Panc1 (cell line): Measurements from ENCODE around the gene GAL. TPM values are rescaled to one million over a fixed set of nuclear protein-coding genes. Genes with fewer than 3 reads are reported as not detected.

ENCODE experiments used
- ATAC-seq: fragments of 200-7000 bp; cut with Tn5 transposase; 2 replicates; pipeline ENCODE4 v1.9.1; 2020; ENCODE audit warnings: mild to moderate bottlenecking, moderate library complexity
- BruUV-seq: library from RNA; stranded (reverse); fragments of 400-500 nt; replicated peaks from 2 replicates; lab custom pipeline; 2021; lab: Mats Ljungman, UMichigan
- CTCF ChIA-PET: fragments of 300-600 bp; sonication (Branson Sonifier 250); formaldehyde crosslinking; loops from one replicate; lab custom pipeline; 2022; ENCODE audit warnings: antibody characterized with exemption; lab: Charles Lee
- POLR2A ChIA-PET: fragments of 300-600 bp; sonication (Branson Sonifier 250); formaldehyde crosslinking; loops from one replicate; lab custom pipeline; 2022; ENCODE audit warnings: antibody characterized with exemption; lab: Charles Lee
- DNase-seq: peaks from one replicate; pipeline ENCODE4 v3.0.0-alpha.2; 2010; ENCODE audit warnings: low read depth, low spot score
- H3K27ac ChIP-seq: 2 replicates; pipeline ENCODE4 v1.5.1; 2011; ENCODE audit warnings: mild to moderate bottlenecking, low read length, inconsistent platforms
- H3K27me3 ChIP-seq: fragments of 200-500 bp; sonication (Bioruptor generic); 2 replicates; pipeline ENCODE4 v1.6.0; 2014; ENCODE audit warnings: low read length, inconsistent platforms; ENCODE audit not compliant: control insufficient read depth, insufficient read depth
- H3K36me3 ChIP-seq: fragments of 200-500 bp; sonication (Bioruptor generic); 2 replicates; pipeline ENCODE4 v1.5.1; 2014; ENCODE audit warnings: inconsistent platforms, mild to moderate bottlenecking, low read length, moderate library complexity; ENCODE audit not compliant: control insufficient read depth, insufficient read depth
- H3K4me1 ChIP-seq: 2 replicates; pipeline ENCODE4 v1.5.1; 2011; ENCODE audit warnings: inconsistent platforms, mild to moderate bottlenecking, low read length, moderate library complexity; ENCODE audit not compliant: control insufficient read depth, insufficient read depth
- H3K4me3 ChIP-seq, 2 experiments: 2 replicates each; pipeline ENCODE4 v1.5.1; 2011 to 2012; ENCODE audit warnings: low read depth in 2 of 2, low read length in 2 of 2, mild to moderate bottlenecking in 2 of 2, inconsistent platforms in 1 of 2, moderate library complexity in 1 of 2
- H3K9me3 ChIP-seq: fragments of 200-500 bp; sonication (Bioruptor generic); 2 replicates; pipeline ENCODE4 v1.5.1; 2014; ENCODE audit warnings: low read depth, mild to moderate bottlenecking, inconsistent platforms, low read length, moderate library complexity; ENCODE audit not compliant: control insufficient read depth, insufficient read depth
- CTCF ChIP-seq: fragments of 450-650 bp; IDR thresholded peaks from 2 replicates; pipeline ENCODE4 v1.5.1; 2017; ENCODE audit warnings: mild to moderate bottlenecking
- POLR2AphosphoS5 ChIP-seq: IDR thresholded peaks from 2 replicates; pipeline ENCODE4 v1.6.1; 2012; ENCODE audit warnings: mild to moderate bottlenecking, low read depth, low read length, moderate library complexity
- REST ChIP-seq, 2 experiments: IDR thresholded peaks; 2 replicates each; pipeline ENCODE4 v1.6.1; 2011 to 2012; ENCODE audit warnings: low read depth in 2 of 2, control low read depth in 1 of 2, low read length in 1 of 2, mild to moderate bottlenecking in 1 of 2, moderate library complexity in 1 of 2; ENCODE audit not compliant: insufficient read depth in 1 of 2
- SIN3A ChIP-seq: IDR thresholded peaks from 2 replicates; pipeline ENCODE4 v1.6.1; 2012; ENCODE audit warnings: low read depth, mild to moderate bottlenecking, low read length, moderate library complexity, borderline replicate concordance; ENCODE audit not compliant: insufficient read depth
- TCF7L2 ChIP-seq: IDR thresholded peaks from 2 replicates; pipeline ENCODE4 v1.6.1; 2011; ENCODE audit warnings: mild to moderate bottlenecking, low read depth, low read length, inconsistent platforms
- in situ Hi-C: cut with HindIII; loops from 2 replicates; pipeline ENCODE4 v1.10.0; 2016; ENCODE audit warnings: low sequenced_read_pairs, low pct_unique_long_range_greater_than_20kb
- intact Hi-C: fragments of 100-400 bp; cut with micrococcal nuclease; formaldehyde crosslinking; loops from one replicate; pipeline ENCODE4 v1.10.0; 2022; ENCODE audit not compliant: unreplicated experiment
- total RNA-seq: library from RNA; stranded (reverse); gene quantifications from one replicate; pipeline ENCODE4 v1.2.1, GENCODE V29; 2021; ENCODE audit not compliant: unreplicated experiment

GAL gene
- total RNA-seq, 1 experiment from 2014 or later = 16.5 TPM

- POLR2A ChIA-PET = no interaction called here
- intact Hi-C loops (no loop called here), in situ Hi-C loops (no loop called here)
- CTCF ChIA-PET = no interaction called here
- TF ChIP-seq TCF7L2 = no peak
- no peak for TF ChIP-seq REST (IDR thresholded peaks at IDR 0.05; ENCODE audit: insufficient read depth in 1 of 2, low read depth in 2 of 2, low read length in 1 of 2)
- TF ChIP-seq CTCF = no peak
- no peak for TF ChIP-seq SIN3A
- BruUV-seq = no TSS peak
- H3K4me3 ChIP-seq = no peak overlapping the region
- H3K36me3 ChIP-seq = no peaks in the 10 kb centered on the region
- peaks cover 3% of the 10 kb centered on the region; the same call in 1 of the 2 replicates for H3K27me3 ChIP-seq
- ATAC-seq (peak; percentile 66), DNase-seq (no peak)
- no peaks in the 10 kb centered on the region for H3K9me3 ChIP-seq
- no peaks in the 10 kb centered on the region for H3K4me1 ChIP-seq
- H3K27ac ChIP-seq = no peak overlapping the region
Measured at GRCh38 chr11:68704887-68705286, 20.5 kb downstream of the GAL start.

- intact Hi-C loops = no loop called here
- TF ChIP-seq CTCF (no peak), SIN3A (no peak), TCF7L2 (no peak), POLR2AphosphoS5 (no peak), REST (IDR thresholded peaks at IDR 0.05; ENCODE audit: insufficient read depth in 1 of 2, low read depth in 2 of 2, low read length in 1 of 2) (no peak)
- CTCF ChIA-PET = no interaction called here
- ATAC-seq = no peak
- Histone ChIP-seq H3K36me3 (no peaks in the 10 kb centered on the region), H3K9me3 (no peaks in the 10 kb centered on the region), H3K4me1 (no peaks in the 10 kb centered on the region), H3K27me3 (peaks cover 3% of the 10 kb centered on the region; the same call in 1 of the 2 replicates), H3K27ac (no peak overlapping the region), H3K4me3 (no peak overlapping the region)
- in situ Hi-C loops = no loop called here
- DNase-seq = no peak
- BruUV-seq = no TSS peak
- POLR2A ChIA-PET = no interaction called here
Measured at GRCh38 chr11:68707527-68707926, 23.2 kb downstream of the GAL start.
